ENCODE measurements around the gene KCTD3.

KCTD3 gene

GRCh38 chr1:215648957-215649356 is 81.9 kb downstream of the KCTD3 start:
- H3K27ac ChIP-seq (replicated peaks): no peak overlapping the region
- DNase-seq (ENCODE audit: low read depth in 1 of 2, low spot score in 1 of 2): no peak
- no peak overlapping the region for H3K4me3 ChIP-seq (replicated peaks; ENCODE audit: insufficient read depth, low read length)
- TF ChIP-seq CTCF (IDR thresholded peaks at IDR 0.05; ENCODE audit: insufficient read depth, low read length): no peak
- no peak for TF ChIP-seq SPI1 (IDR thresholded peaks at IDR 0.05; ENCODE audit: borderline replicate concordance, low read depth)
- no peak for TF ChIP-seq REST (IDR thresholded peaks at IDR 0.05; ENCODE audit: insufficient replicate concordance, low read depth)
- no peak for TF ChIP-seq POLR2AphosphoS5 (IDR thresholded peaks at IDR 0.05; ENCODE audit: low read depth)
- no peak for TF ChIP-seq GABPA (IDR thresholded peaks at IDR 0.05; ENCODE audit: low read depth)
- no peaks in the 10 kb centered on the region for H3K27me3 ChIP-seq (ENCODE audit: insufficient read depth, poor library complexity, severe bottlenecking)

GRCh38 chr1:215650446-215651149 is 83.5 kb downstream of the KCTD3 start:
- no peaks in the 10 kb centered on the region for H3K27me3 ChIP-seq (ENCODE audit: insufficient read depth, poor library complexity, severe bottlenecking)
- DNase-seq (ENCODE audit: low read depth in 1 of 2, low spot score in 1 of 2): no peak
- no peak for TF ChIP-seq REST (IDR thresholded peaks at IDR 0.05; ENCODE audit: insufficient replicate concordance, low read depth)
- TF ChIP-seq GABPA (IDR thresholded peaks at IDR 0.05; ENCODE audit: low read depth): no peak
- H3K27ac ChIP-seq (replicated peaks): no peak overlapping the region
- no peak overlapping the region for H3K4me3 ChIP-seq (replicated peaks; ENCODE audit: insufficient read depth, low read length)

GRCh38 chr1:215651867-215652266 is 84.8 kb downstream of the KCTD3 start:
- no peak for DNase-seq (ENCODE audit: low read depth in 1 of 2, low spot score in 1 of 2)
- Histone ChIP-seq H3K4me3 (replicated peaks; ENCODE audit: insufficient read depth, low read length) (no peak overlapping the region), H3K27me3 (ENCODE audit: insufficient read depth, poor library complexity, severe bottlenecking) (no peaks in the 10 kb centered on the region), H3K27ac (replicated peaks) (no peak overlapping the region)
- TF ChIP-seq GABPA (IDR thresholded peaks at IDR 0.05; ENCODE audit: low read depth): no peak
- no peak for TF ChIP-seq SPI1 (IDR thresholded peaks at IDR 0.05; ENCODE audit: borderline replicate concordance, low read depth)
- no peak for TF ChIP-seq POLR2AphosphoS5 (IDR thresholded peaks at IDR 0.05; ENCODE audit: low read depth)
- no peak for TF ChIP-seq CTCF (IDR thresholded peaks at IDR 0.05; ENCODE audit: insufficient read depth, low read length)
- TF ChIP-seq REST (IDR thresholded peaks at IDR 0.05; ENCODE audit: insufficient replicate concordance, low read depth): no peak

Data from HL-60 (cell line).